Measurements from ENCODE around the gene DRC3.

DRC3 gene

DNA sequence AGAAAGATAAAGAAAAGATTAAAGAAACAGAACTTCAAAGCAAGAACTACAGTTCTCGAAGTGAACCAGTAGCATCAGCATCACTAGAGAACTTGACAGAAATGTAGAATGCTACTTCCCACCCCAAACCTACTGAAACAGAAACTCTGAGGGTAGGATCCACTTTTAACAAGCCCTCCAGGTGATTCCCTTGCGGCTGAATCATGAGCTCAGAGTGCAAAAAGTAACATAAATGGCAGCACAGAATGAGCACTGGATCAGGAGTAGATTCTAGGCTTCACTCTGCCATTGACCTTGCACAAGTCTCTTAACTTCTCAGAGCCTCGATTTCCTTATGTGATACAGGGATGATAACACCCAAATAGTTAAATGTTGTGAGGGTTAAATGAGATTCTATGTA lies 6.3 kb upstream of the DRC3 start:
- no peak for DNase-seq (ENCODE audit: low read depth in 2 of 2)

DNA sequence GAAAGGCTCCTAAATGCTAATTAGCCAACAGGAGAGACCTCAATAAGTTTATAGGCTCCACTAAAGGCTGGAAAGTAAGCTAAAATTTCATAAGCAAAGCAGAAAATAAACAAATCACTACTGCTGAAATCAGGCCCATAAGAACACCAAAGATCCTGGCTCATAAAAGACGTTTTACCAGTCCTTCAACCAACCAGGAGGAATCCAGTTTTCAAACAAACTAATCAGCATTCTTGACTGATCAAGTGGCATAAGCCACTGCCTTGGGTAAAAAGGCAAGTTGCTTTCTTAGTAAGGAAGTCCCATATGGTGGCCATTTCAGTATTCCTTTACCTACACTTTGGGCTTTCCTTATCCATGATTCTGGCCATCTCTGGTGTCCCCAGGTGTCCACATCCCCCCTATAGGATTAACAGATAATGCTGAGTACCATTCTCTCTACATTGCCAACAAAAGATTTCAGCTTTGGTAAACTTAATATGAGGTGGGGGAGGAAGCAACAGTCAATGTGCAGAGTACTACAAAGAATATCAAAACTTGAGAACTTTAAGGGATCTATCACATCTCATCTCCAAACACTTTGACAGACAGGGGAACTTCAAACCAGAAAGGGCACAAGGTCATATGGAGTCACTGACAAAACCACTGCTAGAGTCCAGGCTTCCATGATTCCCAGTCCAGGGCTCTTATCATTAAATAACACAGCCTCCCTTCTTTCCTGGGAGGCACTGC lies 1.8 kb upstream of the DRC3 start:
- DNase-seq (ENCODE audit: low read depth in 2 of 2), result no peak

- DNase-seq (ENCODE audit: low read depth in 2 of 2), result no peak
Observed at GRCh38 chr17:17971431-17972125, 1.1 kb upstream of the DRC3 start.

DNA sequence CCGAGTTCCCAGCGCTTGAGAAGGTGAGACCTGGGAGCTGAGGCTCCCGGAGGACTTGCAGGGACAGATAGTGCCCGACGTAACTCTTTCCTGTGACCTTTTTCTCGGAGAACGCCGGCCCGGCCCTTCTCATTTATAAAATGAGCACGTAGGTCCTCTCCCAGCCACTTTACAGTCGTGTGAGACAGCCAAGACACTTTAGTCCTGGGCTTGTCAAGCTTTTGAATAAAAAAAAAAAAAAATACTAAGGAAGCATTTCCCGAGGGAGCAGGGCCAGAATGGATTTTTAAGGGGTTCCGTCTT lies 241 bp downstream of the DRC3 start:
- no peak for DNase-seq (ENCODE audit: low read depth in 2 of 2)

GRCh38 chr17:17975436-17975835 lies 2.8 kb downstream of the DRC3 start:
- no peak for DNase-seq (ENCODE audit: low read depth in 2 of 2)

GRCh38 chr17:17976931-17977570 lies 4.4 kb downstream of the DRC3 start:
- no peak for DNase-seq (ENCODE audit: low read depth in 2 of 2)

- no peak for DNase-seq (ENCODE audit: low read depth in 2 of 2)
Observed at GRCh38 chr17:17978481-17979424, 6.1 kb downstream of the DRC3 start.

DNA sequence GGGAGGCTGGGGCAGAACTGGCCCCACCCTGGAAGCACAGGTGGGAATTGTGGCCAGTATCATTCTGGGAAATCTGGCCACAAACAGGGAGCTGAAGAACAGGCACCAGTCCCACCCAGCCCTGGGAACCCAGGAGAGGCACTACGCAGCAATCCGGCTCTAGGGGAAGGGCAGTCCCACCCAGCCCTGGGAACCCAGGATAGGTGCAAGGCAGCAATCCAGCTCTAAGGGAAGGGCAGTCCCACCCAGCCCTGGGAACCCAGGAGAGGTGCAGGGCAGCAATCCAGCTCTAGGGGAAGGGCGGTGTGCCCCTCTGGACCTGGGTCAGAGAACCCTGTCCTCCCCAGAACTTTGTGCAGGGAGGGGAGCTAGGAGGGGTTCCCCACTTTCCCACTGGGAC lies 7.1 kb downstream of the DRC3 start:
- no peak for DNase-seq (ENCODE audit: low read depth in 2 of 2)

- no peak for DNase-seq (ENCODE audit: low read depth in 2 of 2)
Observed at GRCh38 chr17:17981330-17981729, 8.7 kb downstream of the DRC3 start.

DNA sequence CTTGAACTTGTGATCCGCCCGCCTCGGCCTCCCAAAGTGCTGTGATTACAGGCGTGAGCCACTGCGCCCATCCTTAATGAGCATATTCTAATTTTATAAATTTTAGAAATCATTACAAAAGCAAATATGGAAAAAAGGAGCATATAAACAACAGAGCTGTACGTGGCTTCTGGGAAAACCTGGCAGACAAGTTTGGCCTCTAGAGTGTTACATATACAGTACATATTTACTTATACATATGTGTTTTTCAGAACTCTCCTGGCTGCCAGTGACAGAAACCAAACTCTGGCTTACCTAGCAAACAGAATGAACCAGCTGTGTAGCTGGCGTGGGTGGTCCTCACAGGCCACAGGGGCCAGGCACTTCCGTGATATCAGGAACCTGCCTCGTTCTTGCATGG lies 10.1 kb downstream of the DRC3 start:
- DNase-seq (ENCODE audit: low read depth in 2 of 2), result no peak

- no peak for DNase-seq (ENCODE audit: low read depth in 2 of 2)
Observed at GRCh38 chr17:17983376-17983775, 10.7 kb downstream of the DRC3 start.

GRCh38 chr17:17983776-17984175 lies 11.1 kb downstream of the DRC3 start:
- no peak for DNase-seq (ENCODE audit: low read depth in 2 of 2)

- no peak for DNase-seq (ENCODE audit: low read depth in 2 of 2)
Observed at GRCh38 chr17:17985153-17985552, 12.5 kb downstream of the DRC3 start.

GRCh38 chr17:17985555-17985954 lies 12.9 kb downstream of the DRC3 start:
- no peak for DNase-seq (ENCODE audit: low read depth in 2 of 2)

GRCh38 chr17:17987187-17987896 lies 14.7 kb downstream of the DRC3 start:
- no peak for DNase-seq (ENCODE audit: low read depth in 2 of 2)

DNA sequence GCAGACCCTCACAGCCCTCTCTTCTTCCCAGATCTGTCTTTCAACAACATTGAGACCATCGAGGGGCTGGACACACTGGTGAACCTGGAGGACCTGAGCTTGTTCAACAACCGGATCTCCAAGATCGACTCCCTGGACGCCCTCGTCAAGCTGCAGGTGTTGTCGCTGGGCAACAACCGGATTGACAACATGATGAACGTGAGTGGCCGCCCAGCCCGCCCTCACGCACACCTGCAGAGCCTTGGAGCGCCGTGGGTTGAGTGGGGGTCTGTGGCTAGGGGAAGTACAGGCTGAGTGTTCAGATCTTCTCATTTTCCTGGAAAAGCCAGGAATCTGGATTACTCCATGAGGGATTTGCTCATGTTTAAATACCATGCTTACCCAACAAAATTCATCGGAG lies 15.2 kb downstream of the DRC3 start:
- no peak for DNase-seq (ENCODE audit: low read depth in 2 of 2)

- no peak for DNase-seq (ENCODE audit: low read depth in 2 of 2)
Observed at GRCh38 chr17:17988427-17988945, 15.8 kb downstream of the DRC3 start.

DNA sequence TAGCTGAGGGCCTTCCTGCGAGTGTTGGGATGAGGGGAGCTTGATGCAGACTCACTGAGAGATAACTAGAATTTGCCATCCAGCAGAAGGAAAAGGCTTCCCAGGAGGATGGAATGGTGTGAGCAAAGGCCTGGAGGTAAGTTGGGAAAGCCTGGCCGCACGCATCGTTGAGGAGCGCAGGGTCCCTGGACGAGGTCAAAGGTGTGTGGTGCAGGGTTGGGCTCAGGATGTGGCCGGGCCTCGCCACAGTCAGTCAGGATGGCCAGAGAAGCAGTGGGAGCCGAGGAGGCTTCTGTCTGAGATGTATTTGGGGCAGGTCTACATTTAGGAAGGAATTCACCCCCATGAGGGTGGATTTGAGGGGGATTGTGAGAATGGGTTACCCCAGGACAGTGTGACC lies 16.4 kb downstream of the DRC3 start:
- DNase-seq (ENCODE audit: low read depth in 2 of 2), result no peak

GRCh38 chr17:17989618-17990017 lies 17.0 kb downstream of the DRC3 start:
- DNase-seq (ENCODE audit: low read depth in 2 of 2), result no peak

GRCh38 chr17:17990282-17990681 lies 17.6 kb downstream of the DRC3 start:
- no peak for DNase-seq (ENCODE audit: low read depth in 2 of 2)

DNA sequence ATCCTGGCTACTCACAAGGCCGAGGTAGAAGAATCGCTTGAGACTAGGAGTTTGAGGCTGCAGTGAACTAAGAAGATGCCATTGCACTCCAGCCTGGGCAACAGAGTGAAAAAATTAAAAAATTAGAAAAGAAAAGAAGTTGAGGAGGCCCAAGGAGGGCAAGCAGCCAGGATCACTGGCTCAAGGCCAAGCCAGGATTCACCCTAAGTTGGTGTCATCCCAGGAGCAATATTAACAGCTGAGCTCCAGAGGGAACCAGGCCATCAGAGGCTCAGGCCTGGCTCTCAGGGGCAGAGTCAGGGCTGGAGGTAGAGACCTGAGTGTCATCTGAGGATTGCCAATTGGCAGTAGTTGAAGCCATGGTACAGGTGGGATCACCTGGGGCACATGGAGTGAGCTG lies 20.7 kb downstream of the DRC3 start:
- no peak for DNase-seq (ENCODE audit: low read depth in 2 of 2)

All from stimulated activated CD8-positive, alpha-beta memory T cell treated with anti-CD3 and anti-CD28 coated beads, Interleukin-2, amount 100 ng/mL, for 48 hours (primary cell).